ENCODE measurements around the gene TRPV6. TPM values are rescaled to one million over a fixed set of nuclear protein-coding genes. Genes with fewer than 3 reads are reported as not detected.
A peak's percentile ranks its signal among the peaks of the same experiment; 100 is the strongest.

The TRPV6 gene
- total RNA-seq, 1 donor from 2014 or later: not detected

DNA sequence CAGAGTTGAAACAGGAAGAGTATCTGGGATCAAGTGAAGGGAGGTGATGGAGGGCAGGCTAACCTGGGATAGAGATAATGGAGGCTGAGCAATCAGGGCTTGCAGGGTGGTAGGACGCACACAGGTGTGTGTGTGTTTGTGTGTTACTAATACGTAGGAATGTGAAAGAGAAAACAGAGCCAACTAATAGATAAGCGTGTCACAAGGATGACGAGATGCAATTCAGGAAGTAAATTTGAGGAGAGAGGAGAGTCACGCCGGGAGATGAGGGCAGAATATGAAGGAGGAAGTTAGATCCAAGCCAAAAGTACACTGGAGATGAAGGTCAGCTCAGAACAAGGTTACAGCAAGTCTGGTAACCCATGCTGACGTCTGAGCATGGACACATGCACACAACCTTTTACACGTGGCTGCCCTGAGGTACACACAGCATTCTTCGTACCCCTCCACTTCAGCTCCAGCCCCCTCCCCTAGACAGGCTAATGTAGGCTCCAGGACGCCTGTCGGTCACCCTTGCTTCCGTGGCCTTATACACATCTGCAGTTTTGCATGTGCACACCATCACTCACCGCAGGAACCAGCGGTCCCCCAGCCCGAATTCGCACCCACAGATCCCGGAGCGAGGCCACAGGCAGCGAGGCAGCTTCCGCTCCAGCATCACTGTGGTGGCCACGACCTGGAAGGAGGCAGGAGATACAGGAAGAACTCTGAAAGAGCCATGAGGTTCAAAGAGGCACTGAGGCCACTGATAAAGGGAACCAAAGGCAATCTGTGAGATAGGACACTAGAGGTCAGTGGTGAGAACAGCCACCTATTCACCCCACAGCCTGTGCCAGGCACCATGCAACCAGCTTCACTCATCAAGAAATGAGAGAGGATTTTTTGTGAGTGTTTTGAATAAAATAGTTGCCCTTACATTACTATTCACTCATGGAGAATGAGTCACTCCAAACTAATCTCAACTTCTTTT lies 23.7 kb upstream of the TRPV6 start:
- DNase-seq (ENCODE audit: low spot score): no peak
- intact Hi-C loops (cut with DNase I): no loop called here

DNA sequence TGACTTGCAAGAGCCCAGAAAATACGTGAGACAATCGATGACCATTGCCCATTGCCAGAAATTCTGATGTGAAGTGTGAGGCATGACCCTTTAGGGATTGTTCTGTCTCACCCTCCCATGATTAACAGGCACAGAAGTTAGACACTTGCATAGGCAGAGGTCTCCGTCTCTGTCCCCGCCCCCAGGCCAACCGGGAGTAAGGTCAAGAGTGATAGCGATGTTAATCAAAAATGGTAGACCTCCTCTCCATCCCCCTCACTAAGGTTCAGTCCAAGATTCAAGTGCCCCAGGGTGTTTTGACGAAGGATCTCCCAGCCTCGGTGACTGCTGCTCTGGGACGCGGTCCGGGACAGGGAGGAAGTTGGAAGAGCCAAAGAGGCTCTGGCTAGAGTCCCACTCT lies 22.7 kb upstream of the TRPV6 start:
- intact Hi-C loops (cut with DNase I): no loop called here
- no peak for DNase-seq (ENCODE audit: low spot score)

DNA sequence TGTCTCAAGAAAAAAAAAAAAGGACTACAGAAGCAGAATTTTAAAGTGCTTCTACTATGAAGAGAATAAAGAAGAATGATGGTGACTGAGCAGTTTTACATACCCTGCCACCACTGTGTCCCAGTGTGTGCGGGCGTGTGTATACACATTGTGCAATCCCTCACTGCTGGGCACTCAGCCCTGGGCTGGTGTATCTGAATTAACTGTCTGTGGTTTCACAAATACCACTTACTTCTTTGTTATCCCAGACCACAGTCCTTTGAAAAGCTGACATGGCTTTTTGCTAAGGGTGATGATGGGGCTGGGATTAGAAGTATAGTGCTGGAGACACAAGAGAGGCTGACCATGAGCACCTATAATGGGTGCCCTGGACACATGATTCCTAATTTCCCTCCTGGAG lies 21.1 kb upstream of the TRPV6 start:
- DNase-seq (ENCODE audit: low spot score): no peak
- intact Hi-C loops (cut with DNase I): no loop called here

DNA sequence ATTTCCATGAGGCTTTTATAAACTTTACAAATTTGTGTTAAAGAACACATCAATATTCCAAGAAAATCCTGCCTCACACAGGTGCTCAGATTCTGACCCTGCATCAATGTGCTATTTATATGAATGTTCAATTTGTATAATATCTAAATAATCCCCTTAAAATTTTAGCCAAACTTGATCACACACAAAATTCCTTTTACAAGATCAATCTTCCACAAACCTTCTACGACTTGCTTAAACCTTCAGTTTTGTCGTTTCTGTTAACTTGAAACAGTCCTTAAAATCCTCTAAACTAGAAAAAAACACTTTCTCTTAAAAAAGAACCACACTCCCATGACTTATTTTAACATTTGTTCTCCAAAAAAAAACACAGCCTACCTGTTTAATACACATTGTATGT lies 20.2 kb upstream of the TRPV6 start:
- intact Hi-C loops (cut with DNase I): no loop called here
- no peak for DNase-seq (ENCODE audit: low spot score)

DNA sequence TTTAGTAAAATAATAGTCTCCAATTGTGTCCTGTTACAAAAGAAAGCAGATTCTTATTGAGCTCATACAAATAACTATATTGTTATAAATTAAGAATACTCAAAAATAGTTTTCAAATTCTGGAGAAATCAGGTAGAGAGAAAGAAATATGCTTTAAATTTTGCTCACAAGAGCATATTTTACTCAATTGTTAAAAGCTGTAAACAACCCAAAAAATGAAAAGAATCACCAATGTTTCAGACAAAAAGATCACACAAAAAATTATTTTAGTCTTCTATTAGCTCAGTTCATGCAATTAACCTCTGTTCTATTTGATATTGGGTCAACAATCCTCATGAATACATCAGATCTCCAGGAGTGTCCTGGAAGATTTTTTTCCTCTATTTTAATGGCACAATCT lies 18.6 kb upstream of the TRPV6 start:
- no peak for DNase-seq (ENCODE audit: low spot score)
- intact Hi-C loops (cut with DNase I): no loop called here

DNA sequence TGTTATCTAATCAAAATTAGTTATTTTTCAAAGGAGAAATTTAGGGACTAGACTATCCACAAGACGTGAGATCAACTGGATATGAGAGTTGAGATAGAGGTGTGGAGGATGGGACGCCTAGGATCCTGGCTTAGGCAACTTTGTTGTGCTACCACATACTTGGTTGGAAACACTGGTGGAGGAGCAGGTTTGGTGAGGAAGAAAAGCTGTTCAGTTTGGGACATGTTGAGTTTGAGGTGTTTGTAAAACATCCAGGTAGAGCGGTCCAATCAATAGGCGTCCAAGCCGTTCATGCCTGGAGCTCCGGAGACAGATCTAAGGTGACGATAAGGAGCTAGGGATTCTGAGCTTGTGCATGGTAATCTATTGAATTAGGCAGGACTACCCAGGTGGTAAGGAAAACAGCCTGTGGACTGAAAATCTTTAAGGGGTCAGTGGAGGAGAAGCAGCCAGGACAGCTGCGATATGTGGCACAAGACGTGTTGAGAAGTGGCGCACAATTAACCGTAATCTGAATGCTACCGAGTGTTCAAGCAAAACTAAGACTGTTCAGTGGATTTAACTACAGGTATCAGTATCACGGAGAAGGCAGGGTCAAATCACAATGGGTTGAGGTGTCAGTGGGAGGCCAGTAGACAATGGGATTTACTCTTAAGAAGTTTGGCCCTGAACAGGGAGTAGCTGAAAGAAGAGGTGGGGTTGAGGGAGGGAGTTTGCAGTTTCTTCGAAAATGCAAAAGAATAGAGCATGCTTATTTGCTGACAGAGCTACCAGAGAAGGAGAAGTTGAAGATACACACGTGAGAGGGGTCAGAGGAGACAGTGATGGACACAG lies 16.1 kb upstream of the TRPV6 start:
- intact Hi-C loops (cut with DNase I): no loop called here
- no peak for DNase-seq (ENCODE audit: low spot score)

DNA sequence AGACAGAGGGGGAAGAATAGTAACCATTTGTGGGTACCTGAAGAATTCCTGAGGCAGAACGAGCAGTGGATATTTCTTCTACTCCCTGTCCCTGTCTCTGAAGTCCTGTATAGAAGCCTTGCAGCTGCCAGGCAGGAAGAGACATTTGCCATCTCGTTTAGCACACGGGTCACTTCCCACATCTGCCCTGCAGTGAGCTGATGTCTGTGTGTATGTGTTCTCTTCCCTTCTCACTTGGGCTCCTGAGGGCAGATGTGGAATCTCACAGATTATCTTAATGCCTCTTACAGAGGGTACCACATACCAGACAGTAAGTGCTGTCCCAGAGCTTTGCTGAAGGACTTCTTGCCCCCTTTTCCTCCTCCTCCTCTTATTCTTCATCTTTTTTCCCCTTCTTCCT lies 14.1 kb upstream of the TRPV6 start:
- DNase-seq (ENCODE audit: low spot score): no peak

DNA sequence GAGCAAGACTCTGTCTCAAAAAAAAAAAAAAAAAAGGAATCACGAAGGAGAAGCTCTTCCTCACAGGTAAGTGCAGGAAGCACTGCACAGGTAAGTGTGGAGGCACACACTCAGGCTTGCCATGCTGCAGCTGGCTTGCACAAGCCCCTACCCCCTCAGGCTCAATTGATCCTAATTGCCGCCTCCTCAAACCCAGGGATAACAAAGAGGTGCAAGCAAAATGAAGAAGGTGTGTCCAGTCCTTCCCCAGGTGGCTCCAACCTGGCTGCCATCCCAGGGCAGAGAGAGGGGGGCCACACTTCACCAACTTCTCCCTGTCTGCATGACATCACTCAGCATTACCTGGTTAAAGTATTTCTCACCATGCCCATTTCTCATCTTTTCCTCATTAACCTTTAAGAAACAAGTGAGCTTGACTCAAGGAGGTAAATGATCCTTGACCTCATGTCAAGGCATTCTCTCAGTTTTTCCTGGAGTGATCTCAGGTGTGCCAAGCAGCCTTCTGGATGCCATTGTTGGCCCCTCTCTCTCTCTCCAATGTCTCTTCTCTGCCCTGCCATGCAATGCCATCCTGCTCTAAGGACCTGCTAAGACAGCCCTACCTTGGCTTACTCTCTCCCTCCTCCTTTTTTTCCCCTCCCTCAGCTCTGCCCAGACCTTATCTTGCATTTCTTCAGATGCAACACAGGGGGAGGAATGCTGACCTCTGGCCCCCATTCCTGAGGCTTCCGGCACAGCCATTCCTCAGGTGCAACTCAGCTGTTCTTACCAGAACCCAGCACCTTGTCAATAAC lies 13.0 kb upstream of the TRPV6 start:
- DNase-seq (ENCODE audit: low spot score): no peak
- intact Hi-C loops (cut with DNase I): no loop called here

More for the DNA sequence above, 14.1 kb upstream of the TRPV6 start:
- intact Hi-C loops (cut with DNase I): no loop called here

DNA sequence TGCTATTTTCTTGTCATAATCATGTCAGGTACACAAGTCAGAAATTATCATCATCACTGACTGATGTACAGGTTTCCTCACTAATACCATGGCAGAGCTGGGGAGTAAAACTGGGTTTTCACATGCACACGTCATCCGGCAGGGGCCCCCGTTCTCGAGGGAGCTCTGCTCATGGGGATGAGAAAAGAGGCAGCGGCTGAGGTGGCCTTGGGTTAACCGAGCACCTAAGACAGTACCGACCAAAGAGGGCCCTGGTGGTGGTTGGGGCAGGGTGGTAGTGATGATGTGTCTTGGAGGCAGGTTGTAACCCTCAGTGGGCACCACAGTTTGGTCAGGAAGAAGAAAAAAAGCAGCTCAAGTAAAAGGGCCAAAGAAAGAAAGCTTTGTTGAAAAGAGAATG lies 12.1 kb upstream of the TRPV6 start:
- no peak for DNase-seq (ENCODE audit: low spot score)

DNA sequence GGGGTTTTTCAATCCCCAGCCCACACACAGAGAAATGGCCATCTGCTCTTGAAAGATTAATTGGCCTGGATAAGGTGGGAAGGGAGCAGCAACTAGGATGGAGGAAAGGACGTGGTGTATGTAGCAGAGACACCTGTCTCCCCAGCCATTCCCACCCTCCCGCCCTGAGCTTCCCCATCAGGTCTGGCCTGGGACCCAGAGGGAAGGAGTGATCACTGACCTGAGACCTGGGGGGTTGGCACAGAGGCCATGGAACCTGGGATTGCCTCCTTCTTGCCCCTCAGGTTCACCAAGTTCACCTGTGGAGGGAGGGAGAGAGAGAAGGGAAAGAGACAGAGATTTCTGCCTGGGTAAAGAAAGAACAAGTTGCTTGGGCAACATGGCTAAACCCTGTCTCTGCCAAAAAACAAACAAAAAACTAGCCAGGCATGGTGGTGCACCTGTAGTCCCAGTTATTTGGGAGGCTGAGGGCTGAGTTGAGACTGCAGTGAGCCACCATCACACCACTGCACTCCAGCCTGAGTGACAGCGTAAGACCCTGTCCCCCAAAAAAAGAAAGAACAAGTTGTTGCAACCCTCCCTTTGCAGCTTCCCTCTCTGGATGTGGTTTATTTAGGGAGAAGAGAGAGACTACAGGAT lies 11.3 kb upstream of the TRPV6 start:
- intact Hi-C loops (cut with DNase I): no loop called here
- DNase-seq (ENCODE audit: low spot score): no peak

More for the DNA sequence above, 12.1 kb upstream of the TRPV6 start:
- intact Hi-C loops (cut with DNase I): no loop called here

DNA sequence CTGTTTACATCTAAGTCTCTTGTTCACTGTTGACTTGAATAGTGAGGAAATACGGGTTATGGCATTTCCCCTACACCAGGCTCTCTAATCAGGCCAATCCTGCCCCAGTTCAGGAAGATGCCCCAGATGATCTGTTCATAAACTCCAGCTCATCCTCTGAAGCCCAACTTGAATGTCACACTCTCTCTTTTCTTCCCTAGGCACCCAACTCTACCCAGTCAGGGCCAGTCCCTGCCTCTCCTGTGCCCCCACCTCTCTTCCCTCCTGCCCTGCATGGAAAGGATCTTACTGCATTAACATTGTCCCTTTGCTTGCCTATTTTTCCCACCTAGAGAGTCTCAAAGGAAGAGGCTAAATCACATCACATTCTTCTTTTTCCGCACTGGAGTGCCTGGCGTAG lies 10.6 kb upstream of the TRPV6 start:
- no peak for DNase-seq (ENCODE audit: low spot score)
- intact Hi-C loops (cut with DNase I): no loop called here

DNA sequence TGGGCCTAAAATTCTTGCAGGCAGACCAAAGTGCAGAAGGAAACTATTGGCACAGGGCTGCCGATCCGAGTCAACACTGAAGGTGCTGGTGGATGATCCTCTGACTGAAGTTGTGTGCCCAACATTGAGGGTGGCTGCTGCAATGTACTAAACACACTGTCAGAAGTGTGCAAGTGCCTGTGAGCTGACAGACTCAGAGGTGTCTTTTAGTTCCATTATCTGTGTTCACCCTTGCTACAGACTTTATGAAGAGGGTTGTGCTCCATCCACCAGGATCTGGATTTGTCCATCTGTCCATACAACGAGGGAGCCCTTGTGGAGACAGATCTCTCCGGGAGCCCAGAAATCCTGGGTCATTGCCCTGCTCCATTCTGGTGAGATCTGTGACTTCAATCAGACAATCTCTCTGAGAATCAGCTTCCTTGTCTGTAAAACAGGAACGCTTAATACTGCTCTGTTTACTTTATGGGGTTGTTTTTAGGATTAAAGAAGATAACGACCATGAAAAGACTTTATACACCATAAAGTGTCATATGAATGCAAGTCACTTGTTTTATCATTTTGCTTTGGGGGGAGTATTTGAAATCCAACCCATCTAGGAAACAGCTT lies 9.5 kb upstream of the TRPV6 start:
- intact Hi-C loops (cut with DNase I): no loop called here
- DNase-seq (ENCODE audit: low spot score): peak; percentile 27

DNA sequence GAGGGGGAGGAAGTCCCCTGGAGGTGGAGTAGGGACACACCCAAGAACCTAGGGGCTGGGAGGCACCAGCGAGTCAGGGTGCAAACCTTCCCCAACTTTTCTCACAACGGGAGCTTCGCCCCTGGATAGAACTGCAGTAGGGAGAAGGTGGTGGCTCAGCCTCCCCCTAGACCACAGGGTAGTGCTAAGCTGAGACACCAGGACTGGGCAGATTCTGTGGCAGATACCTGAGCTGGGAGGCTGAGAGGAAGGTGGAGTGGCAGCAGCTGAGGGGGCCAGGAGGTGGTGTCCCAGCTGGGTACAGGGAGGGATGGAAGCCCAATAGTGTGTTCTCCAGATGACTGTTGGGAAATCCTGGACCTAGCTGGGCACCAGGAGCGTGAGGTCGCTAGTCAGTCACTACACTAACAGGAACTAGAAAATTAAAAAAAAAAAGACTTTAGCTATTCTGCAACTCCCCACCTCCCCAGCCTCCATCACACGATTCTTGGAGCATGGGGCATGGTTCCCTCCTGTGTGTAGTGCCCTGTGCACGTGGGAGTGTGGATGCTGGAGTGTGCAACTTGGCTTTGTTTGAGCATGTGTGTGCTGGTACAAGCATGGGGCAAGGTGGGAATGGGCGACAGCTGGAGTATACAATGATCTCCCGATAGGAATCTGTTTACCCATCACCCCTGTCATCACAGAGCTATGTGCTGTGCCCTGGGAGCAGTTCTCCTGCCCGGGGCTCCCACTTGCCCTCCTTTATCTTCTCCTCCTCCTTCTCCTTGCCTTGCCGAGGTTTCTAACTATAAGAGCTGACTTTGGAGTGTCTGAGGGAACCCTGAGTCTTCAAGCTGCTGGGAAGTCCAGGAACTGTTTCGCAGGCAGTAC lies 8.8 kb upstream of the TRPV6 start:
- intact Hi-C loops (cut with DNase I): no loop called here
- peak; percentile 41 for DNase-seq (ENCODE audit: low spot score)

DNA sequence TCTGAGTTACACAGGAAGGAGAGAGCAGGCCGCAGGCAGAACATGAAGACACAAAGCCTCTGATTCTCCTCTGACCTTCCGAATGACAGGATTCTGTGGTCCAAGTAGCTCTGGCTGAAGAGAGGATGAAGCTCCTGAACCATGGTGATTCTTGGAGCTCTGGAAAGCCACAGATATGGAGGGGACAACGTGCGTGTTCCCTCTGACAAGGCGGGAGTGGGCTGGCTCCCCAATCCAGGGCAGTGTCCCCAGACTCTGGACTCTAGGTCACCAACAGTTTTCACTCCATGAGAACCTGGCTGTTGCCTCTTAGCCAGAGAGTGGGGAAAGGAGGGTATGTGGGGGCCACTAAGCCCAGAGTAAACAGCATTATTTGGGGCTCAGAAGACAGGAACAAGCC lies 7.4 kb upstream of the TRPV6 start:
- no peak for DNase-seq (ENCODE audit: low spot score)
- intact Hi-C loops (cut with DNase I): no loop called here

DNA sequence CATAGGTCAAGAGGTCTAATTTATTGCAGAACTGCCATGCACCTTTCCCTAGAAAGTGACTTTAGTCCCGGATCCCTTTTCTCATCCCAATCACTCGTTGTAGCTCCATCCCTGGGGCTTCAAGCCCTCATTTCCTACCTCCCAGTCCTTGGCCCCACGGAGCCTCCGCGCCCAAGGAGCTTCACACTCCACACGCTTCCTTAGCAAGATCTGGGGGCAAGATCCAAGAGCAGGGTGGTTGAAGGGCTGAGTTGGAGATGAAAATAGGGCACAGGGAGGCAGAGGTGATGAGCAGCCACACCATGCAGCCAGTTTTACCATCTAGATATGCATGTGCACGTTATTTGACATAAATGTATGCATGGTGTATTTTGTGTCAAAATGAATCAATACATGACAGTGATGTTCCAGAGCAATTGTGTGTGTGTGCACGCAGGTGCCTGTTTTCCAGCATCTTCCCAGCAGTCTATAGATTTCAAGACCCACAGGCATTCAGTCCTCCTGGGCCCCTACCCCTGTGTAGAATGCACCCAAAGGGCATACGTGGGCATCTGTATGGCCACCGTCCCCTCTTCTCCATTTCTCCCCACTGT lies 6.0 kb upstream of the TRPV6 start:
- no peak for DNase-seq (ENCODE audit: low spot score)

DNA sequence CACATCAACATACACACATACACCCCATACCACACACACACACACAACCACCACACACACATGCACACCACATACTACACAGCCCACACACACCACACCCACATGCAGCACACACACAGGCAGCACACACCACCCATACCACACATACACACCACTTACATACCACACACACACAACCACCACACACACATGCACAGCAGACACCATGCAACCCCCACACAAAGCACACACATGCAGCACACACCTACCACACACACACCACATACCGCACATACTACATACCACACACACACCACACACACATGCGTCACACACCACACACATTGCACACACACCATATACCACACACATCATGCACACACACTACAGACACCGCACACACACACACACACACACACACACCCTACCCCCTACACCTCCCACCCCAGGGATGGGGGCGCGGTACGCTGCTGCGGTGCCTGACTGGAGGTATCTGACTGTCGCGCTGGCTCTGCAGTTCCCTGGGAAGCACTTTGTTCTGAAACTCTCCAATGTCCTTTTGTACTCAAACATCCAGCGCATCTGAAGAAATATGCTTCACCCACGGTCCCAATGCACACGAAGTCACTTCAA lies 5.4 kb upstream of the TRPV6 start:
- peak; percentile 43 for DNase-seq (ENCODE audit: low spot score)
- intact Hi-C loops (cut with DNase I): no loop called here

More for the DNA sequence above, 6.0 kb upstream of the TRPV6 start:
- intact Hi-C loops (cut with DNase I): no loop called here

DNA sequence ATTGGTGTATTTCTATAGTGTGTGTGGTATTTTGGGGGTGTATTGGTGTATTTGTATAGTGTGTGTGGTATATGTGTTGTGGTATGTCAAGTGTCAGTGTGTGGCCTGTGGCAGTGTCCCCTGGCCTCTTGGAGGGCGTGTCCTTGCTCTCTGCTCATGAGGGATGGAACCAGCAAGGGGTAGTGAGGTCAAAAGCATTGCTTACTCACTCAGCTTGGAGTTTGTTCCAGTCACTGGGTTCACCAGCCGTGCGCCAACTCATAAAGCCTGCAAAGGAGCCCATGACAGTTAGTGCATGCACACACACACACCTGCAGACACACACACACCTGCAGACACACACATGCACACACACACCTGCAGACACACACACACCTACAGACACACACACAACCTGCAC lies 4.3 kb upstream of the TRPV6 start:
- peak; percentile 43 for DNase-seq (ENCODE audit: low spot score)
- intact Hi-C loops (cut with DNase I): no loop called here

Data from cardiac septum (tissue), 1 donor.